Stimulated activated CD4-positive, alpha-beta T cell treated with anti-CD3 and anti-CD28 coated beads, TNF-alpha, amount 100 ng/mL, for 4 hours (primary cell): ENCODE data around the gene MADD.

Experiments used
- DNase-seq, 3 experiments: peaks; one replicate each; pipeline ENCODE4 v3.0.0-alpha.2; 2020; ENCODE audit warnings: low read depth in 3 of 3

MADD gene

DNA sequence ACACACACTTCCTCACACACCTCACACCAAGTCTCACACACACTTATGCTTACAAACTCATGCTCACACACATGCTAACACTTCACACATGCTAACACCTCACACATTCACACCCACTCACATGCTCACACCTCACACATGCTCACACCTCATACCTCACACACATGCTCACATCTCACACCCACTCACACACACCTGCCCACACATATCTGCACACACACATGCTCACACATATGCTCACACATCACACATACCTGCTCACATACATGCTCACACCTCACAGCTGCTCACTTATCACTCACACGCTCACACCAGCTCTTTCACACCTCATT is 87.0 kb downstream of the MADD start:
- DNase-seq: no peak

- no peak for DNase-seq
These were observed 88.2 kb downstream of the MADD start for GRCh38 chr11:47357985-47358730.

- DNase-seq: no peak
These were observed 88.8 kb downstream of the MADD start for GRCh38 chr11:47358731-47359051.

- DNase-seq: no peak
These were observed 89.2 kb downstream of the MADD start for GRCh38 chr11:47359162-47359561.

GRCh38 chr11:47359586-47359985 is 89.7 kb downstream of the MADD start:
- no peak for DNase-seq

GRCh38 chr11:47360341-47360740 is 90.4 kb downstream of the MADD start:
- no peak for DNase-seq

DNA sequence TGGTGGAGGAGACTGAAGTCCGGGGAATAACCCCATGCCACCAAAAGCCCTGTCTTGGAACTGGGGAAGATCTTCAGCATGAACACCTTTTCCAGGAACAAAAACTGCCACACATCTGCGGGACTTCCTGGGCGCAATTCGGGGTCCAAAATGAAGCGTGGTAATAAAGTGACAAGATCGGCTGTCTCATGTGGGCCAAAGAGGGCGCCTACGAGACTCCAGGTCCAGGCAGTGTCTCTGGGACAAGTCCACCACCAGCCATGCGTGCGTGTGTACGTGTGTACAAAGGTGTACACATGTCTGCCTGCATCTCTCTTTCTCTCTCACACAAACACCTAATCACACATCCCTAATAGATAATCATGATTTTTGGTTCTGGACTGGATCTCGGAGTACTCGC is 91.5 kb downstream of the MADD start:
- DNase-seq: no peak

- no peak for DNase-seq
These were observed 96.1 kb downstream of the MADD start for GRCh38 chr11:47366020-47366490.

DNA sequence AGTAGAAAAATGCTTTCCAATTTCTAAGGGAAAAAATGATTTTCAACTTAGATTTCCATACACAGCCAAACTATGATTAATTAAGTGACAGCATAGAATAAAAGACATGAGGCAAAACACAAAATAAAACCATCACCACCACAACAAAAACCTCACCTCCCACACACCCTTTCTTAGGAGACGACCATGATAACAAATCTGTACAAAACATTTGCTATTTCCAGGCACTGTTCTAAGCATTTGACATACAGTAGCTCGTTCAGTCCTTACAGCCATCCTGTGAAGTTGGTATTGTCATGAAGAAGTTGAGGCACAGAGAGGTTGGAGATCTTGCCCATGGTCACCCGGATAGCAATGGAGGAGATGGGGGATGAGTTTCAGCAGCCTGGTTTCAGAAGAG is 99.7 kb downstream of the MADD start:
- no peak for DNase-seq

GRCh38 chr11:47372422-47372821 is 102.5 kb downstream of the MADD start:
- DNase-seq: no peak

DNA sequence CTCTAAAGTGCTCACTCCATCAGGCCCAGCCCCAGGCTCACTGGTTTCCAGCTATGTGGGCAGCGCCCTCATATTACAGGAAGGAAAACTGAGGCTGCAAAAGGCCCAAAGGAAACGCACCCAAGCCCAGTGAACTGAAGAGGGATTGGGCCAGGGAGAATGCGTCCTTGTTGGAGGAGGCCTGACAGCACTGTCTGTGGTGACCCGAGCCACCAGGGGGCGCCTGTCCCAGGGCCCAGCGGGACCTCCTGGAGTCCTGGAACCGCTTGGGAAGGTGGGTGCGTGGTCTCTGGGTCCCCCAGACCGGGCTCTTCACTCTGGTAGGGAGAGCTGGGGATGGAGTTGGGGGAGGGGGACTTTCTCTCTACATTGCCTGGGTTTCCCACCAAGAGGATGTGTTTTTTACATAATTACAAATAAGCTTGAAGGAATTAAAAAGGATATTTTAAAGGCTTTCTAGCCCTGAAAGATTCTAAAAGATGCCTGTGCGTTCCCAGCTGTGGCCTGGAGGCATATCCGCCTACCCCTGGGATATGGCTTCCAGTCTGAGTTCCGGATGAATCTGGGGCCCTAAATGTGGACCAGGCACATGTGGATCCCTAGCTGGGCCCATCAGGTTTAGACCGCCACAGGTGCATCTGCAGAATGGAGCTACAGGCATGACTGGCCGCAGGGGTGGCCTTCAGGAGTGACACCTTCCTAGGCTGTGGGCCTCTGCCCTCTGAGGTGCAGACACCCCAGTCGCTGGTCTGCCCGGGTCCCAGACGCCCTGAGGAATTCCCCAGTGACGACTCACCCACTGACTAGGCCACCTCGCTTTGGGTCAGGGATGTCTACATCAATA is 104.2 kb downstream of the MADD start:
- DNase-seq: peak; percentile 66 to 81 (median 74)

DNA sequence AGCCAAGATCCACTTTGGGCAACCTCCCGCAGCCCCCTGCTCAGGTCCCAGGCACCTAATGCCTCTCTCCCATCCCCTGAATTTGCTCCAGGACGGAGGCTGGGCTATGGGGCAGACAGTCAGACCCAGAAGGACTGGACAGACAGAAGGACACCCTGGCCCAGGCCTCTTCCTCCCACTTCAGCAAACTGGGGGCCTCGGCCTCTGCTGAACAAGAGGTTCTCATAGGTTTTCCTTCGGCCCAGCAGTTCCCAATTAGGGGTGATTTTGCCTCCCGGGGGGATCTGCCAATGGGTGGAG is 104.7 kb downstream of the MADD start:
- no peak for DNase-seq

- no peak for DNase-seq
These were observed 105.1 kb downstream of the MADD start for GRCh38 chr11:47375020-47375419.

GRCh38 chr11:47375546-47376085 is 105.7 kb downstream of the MADD start:
- no peak for DNase-seq

GRCh38 chr11:47376107-47376524 is 106.2 kb downstream of the MADD start:
- DNase-seq: no peak

DNA sequence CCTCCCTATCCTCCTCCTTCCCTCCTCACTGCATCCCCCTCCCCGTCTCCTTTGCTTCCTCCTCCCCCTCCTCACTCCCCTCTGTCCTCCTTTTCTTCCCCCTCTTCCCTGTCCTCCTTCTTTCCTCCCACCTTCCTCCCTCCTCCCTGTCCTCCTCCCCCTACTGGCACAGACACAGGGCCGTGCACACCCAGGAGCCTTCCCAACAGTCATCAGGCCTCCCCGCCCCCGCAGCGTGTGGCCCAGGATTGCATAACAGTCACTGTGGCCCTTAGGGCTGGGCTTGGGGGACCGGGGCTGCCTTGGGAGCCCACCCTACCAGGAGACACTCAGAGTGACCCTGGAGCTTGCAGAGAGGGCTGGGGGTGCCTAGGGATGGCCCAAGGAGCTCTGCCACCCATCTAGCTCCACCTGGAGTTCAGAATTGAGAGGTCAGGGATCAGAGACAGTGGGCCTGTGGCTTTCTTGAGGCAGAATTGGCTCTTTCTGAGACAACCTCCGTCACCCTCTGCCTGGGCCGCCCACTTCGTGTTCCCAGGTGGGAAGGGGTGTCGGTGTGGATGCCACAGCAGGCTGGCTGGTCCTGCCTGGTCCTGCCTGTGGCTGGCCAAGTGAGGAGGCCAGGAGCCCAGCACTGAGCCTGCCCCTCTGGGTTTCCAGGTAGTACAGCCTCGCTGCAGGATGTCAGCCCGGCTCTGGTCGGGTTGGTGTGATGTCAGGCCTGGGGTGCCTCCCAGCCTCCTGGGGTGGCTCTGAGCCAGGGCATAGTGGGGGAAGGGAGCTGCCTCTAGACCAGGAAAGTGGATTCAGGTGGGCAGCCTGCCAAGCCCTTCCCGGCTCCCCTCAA is 106.8 kb downstream of the MADD start:
- DNase-seq: no peak

DNA sequence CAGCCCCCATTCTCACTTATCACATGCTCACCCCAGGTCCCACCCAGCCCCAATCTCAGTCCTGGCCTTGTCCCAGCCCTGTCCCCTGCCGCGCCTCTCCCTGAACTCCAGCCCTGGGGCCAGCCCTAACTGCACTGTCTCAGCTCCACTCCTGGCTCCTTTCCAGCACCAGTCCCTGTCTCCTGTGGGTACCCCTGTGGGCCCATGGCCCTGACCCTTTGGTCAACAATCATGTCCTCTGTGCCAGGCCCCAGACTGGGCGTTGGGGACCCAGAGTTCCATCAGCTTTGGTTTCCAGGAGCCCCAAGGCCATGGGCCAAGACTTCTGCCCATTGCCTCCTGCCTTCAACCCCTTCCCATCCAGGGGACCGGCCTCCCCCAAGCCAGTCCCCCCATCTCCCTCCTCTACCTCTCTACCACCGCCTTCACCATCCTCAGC is 107.7 kb downstream of the MADD start:
- DNase-seq: no peak

GRCh38 chr11:47378010-47378835 is 108.3 kb downstream of the MADD start, which contains the start of gene SPI1:
Gene SPI1, minus strand, starts transcription at chr11:47378547. Its CDS starts 194 bp downstream, at chr11:47378353.
- DNase-seq: no peak

DNA sequence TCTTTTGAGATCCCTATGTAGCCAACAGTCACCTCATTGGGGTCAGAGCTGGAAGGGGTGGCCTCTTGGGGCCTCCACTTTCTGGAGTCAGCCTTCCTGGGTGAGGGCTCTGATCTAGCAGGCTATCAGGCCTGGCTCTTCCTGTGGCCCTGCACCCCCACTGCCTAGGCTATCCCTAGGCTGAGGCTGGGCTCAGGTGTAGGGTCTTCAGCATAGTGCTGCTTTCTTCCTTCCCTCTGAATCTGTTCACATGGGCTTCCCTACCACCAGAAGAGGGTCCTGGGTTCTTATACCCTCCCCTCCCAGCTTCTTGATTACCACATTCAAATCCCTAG is 108.9 kb downstream of the MADD start:
- no peak for DNase-seq

GRCh38 chr11:47379317-47379716 is 109.4 kb downstream of the MADD start:
- no peak for DNase-seq
